Stimulated activated CD8-positive, alpha-beta memory T cell treated with anti-CD3 and anti-CD28 coated beads, Interleukin-12 subunit alpha, Interleukin-12 subunit beta, amount 100 ng/mL, for 24 hours (primary cell): ENCODE results near the gene KIF16B.

ENCODE experiments used
- DNase-seq: peaks from one replicate; pipeline ENCODE4 v3.0.0-alpha.2; 2020; ENCODE audit errors: extremely low read depth

KIF16B gene

DNA sequence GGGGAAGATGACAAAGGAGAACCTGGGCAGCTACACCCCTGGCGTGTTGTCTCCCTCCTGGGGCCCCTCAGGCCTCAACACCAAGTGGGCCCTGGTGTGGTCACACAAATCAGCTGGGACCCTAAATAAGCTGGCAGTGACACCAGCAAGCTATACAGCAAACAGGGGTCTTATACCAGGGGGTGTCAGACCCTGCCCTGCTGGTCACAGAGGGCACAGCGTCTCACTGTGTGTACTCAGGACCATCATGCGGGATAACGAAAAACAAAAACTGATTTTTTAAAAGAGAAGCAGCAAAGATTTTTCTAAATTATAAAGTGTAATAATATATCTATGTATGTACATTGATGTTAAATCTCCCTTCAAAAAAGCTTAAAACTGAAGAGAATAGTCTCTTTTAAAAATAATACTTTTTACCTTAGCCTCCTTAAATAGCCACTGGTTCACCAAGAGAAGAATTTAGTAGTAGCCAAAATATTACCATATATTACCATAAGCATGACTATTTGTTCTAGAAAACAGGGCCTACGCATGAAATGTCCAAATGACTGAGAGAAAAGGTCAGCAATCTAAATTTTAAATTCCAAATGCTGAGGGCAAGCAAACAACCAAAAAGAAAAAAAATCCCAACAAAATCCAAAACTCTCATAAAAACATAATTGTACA is 220.4 kb downstream of the KIF16B start:
- no peak for DNase-seq

DNA sequence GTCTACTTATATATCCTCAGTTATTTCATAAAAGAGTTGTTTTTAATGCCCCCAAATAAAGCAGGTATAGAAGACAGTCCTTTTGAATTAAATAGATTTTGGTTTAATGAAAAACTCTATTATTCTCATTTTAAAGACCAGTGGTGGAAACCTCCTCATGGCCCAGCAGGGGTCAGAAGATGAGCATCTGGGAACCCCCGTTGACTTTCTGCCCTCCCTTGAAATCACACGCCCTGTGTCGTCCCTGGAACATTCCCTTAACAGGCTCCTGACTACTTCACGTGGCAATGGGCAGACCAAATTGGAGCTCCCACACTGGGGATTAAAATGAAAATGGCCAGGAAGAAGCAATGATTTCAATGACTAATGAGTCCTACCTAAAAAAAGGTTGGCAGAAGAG is 220.9 kb downstream of the KIF16B start:
- DNase-seq = no peak

DNA sequence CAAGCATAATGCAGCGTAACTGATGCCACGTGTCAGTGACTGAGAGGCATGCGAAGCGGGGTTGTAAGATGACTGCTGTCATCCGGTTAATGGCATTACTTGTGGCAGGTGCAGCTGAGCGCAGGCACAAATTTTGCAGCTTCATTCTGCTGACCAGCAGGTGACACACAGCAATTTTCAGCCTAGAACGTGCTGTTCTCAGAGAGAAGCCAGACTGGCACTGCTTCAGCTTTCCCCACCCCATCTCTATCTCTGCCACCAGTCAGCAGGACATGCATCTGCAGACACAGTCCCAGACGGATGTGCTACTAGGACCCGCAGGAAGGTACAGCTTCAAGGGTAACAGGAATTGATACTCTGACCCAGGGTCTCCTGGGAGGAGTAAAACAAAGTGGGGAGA is 221.8 kb downstream of the KIF16B start:
- DNase-seq = no peak

DNA sequence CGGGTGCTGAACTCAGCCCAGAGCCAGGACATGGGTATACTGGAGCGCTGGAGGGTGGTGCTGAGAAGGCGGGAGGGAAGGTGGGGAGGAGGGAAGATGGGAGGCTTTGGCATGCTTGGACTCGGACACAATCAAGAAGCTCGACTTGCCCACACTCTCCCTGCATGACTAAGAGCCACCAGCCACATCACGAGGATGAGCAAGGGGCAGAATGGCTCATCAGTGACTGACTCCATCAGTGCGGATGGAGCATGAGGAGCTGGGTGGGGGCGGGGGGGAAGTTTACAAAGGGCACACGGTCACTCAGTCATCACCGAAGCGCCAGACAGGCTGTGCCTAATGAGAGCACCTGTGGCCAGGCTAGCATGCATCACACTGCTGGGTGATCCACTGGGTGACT is 222.8 kb downstream of the KIF16B start:
- DNase-seq = no peak

DNA sequence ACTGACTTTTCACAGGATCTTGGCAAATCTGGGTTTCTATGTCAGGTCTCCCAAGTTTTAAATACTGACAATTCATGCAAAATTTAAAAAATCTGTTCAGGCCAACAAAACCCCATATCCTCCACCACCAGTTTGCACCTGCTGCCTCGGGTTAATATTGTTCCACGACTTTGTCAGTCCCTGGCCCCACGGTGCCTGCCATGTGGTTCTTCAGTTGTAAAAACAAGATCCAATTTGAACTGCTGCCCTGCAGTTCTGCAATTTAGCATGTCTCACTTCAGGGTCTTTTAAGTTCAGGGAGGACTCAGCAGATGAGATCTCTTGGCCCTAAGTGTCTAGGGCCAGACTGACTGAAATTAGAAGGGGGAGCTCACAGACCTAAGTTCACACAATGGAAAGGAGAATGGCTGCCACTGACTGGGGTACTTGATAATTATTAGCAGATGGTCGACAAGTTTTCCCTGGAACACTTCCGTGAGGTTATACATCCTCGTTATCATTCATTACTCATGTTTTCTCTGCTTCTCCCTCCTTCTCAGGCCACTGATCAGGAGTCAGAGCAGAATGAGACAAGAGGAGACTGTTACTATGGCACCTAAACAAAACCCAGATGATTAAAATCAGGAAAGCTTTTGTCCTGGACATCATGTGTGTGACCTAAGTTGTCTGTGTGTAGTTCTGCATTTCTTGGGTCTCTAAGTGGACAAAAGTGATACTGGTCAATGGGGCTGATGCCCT is 223.6 kb downstream of the KIF16B start:
- DNase-seq = no peak

DNA sequence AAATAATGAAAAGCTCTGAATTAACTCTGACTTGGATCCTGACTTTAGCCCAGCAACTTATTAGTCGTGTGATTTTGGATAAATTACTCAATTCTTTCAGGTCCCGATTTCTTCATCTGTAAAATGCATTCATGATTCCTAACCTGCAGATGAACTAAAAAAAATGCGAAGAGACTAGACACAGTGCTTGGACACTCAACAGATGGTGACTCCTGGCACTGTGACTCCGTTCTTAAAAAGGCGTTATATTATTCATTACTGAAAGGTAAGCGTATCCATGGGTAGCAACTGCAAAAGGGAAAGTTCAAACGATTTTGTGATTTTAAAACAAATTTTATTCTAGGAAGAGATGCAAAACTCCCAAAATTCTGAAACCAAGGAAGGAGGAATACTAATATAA is 226.3 kb downstream of the KIF16B start:
- DNase-seq = no peak

DNA sequence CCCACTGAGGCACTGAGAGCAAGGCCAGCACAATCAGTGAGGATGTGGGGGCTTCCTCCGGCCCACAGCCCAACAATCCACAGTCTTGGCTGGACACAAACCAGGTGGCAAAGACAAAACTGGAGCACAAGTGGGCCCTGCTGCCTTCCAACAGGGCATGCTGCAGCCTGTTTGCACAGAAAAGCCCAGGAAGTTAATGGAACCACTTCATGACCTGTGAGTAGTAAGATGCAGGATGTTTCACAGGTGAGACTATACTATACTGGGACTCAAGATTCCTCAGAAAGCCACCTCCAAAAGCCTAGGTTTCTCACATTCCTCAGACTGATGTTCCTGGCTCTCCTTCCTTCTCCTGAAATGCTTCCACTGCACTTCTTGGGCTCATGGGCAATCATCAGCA is 235.5 kb downstream of the KIF16B start:
- no peak for DNase-seq

DNA sequence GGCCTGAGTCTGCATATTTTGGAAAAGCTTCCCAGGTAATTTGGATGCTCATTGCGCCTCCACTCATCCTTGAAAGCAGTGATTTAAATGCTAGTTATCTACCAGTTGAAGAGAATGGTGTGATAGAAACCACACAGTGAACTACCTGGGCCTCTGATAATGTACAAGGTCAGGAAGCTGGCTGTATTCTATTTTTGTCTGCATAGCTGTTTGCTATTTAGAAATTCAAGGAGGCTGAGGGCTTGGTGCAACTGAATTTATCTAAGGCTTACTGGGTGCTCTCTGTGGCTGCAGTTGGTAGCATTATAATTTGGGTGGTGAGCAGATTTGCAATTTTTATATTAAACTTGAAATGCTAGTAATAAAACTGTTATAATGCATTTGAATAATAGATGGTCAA is 245.6 kb downstream of the KIF16B start:
- no peak for DNase-seq

DNA sequence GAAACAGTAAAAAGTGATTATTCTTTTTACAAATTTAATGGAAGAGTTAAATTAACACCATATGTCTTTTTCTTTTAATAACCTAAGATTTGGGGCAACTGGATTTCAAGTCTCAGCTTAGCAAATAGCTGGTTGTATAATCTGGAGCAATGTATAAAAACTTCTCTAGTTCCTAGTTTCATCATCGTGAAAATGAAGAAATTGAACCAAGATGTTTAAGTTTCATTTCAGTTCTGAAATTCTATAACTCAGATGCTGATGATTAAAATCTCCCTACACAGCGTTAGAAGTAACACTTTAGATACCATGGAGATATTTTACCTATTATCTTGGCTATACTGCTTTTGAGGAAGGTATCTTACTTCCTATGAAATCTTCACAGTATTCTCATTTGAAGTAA is 252.0 kb downstream of the KIF16B start:
- DNase-seq = no peak

DNA sequence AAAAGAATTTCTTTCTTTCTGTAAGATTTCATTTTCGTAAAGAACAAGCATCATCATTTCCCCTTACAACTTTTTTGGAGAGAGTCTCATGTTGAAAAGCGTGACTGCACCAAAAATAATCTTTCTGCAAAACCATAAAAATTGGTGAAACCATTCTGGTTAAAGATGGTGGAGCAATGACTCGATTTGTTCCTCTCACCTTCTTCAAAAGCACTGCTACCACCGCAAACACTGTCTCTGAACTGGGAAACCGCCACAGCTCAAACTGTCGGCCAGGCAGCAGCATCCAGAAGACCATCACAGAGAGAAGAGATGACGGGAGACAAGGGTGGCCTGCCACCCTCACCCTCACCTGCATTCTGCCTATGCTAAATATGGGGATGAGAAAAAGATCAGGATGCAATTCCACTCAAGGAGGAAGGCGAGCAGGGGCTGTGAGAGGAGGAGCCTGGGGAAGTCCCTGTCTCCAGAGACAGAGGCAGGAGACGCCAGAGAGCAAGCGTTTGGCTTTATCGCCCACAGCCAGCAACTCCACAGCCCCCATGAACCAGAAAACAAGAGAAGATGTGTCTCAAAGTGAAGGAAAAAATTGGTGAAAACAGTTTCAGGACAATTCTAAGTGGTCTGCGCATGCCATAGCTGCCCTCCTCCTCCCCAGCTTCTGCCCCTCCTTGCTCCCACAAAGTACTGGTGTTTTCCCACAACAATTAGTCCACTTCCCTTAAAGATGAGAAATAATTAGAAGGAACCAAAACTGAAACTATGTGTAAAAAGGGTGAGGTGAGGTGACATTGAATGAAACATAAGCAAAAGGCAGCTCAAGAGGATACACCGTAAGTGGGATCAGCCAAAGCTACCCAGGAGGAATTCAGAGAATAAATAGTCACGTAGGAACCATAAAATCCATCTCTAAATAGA is 255.5 kb downstream of the KIF16B start:
- DNase-seq = no peak

DNA sequence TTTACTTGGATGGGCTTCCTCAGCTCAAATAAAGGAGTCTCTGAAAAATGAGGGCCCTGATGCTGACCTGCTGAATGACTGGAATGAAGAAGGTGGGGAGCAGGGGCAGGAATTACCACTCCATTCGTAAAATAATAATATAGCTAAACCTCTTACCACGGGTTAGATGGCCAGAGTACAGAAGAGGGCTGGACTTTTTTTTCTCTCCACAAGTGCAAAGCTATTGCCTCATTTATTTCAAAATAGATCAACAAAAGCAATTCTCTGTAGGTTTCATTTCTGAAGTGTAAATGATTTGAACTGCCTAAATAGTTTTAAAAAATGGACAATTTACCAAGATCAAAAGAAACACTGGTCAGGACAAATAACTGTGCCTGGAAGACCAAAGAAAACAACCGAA is 256.7 kb downstream of the KIF16B start:
- no peak for DNase-seq

DNA sequence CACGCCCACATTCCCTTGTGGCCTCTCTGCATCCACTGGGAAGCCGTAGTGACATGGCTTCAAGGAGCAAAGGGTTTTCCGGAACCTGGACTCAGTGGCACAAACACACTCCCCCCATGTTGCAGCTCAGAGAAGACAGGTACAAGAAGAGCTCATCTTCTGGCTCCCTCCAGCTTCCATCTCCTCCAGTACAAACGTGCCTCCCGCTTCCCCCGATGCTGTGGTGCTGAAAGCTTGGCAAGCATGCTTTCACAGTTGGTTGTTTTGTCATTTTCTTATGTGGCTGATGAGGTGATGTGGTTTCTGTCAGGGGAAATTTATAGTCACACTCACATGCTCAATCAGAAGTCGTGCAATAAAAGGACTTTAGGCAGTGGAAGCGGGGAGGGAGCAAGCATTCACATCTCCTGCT is 258.5 kb downstream of the KIF16B start:
- DNase-seq = no peak

DNA sequence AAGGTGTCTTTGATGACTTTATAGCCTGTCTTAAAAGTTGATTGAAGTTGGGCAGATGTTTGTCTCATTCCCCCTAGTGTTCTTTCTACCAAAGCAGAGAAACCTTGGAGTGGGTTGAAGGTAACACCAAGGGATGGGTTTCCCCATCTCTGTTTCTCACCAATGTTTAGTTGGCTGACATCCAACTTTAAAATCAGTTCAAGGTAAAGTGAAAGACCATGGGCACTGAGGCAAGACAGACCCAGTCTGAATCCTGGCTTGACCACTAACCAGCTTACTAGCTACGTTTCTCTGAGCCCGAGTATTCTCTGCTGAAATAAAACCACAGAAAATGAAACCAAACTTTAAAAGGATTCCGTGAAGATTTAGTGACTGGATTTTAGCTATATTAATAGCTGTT is 258.9 kb downstream of the KIF16B start:
- DNase-seq = no peak

DNA sequence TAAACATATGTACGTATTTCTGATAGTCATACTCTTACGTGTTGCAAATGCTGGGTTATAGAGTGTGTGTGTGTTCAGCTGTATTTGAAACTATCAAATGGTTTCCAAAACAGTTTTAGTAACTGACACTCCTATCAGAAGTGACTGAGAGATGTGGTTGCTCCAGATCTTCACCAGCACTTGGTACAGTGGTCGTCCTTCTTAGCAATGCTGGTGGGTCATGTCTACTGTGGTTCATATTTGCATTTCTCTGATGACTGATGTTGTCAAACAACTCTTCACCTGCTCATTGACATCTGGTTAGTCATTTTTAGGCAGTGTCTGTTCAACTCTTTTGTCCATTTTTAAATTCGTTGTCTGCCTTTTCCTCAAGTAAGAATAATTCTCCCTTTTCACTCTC is 259.3 kb downstream of the KIF16B start:
- no peak for DNase-seq

DNA sequence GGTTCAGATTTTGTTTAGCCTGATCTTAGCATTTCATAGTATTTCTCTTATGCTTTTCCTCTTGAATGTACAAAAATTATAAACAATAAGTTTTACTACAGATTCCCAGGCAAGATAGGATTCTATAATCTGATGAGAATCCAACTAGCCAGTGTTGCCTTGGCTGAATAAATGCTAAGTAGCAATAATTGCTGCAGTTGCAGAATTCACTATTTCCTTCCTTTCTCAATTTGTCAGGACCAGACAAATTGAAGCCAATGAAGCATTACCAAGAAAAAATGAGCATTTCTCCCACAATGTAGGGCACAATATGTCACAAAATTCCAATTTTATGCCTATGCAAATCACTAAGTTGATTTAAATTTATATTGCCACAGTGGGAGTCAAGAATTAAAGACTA is 260.2 kb downstream of the KIF16B start:
- DNase-seq = no peak

DNA sequence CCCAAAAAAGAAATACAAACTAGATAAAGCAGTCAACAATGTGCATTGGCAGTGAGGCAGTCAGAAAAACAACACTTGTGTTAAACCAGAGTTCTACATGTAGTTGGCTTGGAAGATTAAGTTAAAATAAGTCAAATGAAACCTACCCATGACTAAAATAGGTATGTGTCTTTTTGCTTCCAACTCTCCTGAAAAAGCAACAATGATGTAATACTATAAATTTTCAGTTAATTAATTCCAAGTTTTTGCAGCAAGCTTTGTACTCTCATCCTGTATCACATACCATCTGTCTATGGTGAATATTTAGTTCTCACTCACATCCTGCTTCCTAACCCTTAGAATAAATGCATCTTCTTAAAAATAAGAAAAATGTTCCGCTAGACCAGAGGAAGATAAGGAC is 261.5 kb downstream of the KIF16B start:
- no peak for DNase-seq

DNA sequence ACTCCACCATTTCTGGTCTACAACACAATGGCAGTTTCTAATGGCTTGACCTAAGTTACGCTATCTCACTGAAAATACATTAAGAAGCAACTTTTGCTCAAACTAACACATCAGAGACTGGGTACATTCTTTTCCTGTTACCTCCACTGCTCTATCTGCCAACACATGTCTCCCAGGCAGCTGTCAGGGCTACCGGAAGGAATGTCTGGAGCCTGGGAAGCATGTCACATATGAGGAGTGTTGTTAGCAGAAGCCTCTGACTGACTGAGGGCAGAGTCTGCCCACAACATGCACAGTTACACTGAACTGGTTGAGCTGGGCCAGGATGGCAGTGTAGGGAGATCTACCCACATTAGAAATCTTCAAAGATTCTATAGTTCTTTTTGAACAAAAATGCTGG is 264.5 kb downstream of the KIF16B start:
- DNase-seq = no peak

DNA sequence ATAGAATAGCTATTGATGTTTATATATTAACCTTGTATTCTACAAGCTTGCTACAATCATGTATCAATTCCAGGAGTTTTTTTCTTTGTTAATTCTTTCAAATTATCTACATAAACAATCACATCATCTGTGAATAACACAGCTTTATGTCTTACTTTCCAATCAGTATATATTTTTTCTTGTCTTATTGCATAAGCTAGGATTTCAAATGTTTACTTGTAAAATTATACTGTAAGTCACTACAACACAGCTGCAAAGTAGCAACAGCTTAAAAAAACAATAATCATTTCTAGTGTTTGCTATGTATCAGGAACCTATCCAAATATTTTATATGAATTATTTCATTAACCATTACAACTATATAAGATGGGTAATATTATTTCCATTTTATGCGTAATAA is 270.4 kb downstream of the KIF16B start:
- DNase-seq = no peak

DNA sequence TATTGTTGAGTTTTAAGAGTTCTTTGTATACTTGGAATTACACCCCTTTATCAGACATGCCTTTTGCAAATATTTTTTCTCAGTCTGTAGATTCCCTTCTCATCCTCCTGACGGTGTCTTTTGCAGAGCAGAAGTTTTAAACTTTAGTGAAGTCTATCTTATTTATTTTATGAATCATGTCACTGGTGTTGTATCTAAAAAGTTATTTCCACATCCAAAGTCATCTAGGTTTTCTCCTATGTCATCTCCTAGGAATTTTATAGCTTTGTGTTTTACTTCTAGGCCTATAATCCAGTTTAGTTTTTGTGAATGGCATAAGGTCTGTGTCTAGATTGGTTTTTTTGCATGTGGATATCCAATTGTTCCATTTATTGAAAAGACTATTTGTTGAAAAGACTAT is 271.3 kb downstream of the KIF16B start:
- no peak for DNase-seq

DNA sequence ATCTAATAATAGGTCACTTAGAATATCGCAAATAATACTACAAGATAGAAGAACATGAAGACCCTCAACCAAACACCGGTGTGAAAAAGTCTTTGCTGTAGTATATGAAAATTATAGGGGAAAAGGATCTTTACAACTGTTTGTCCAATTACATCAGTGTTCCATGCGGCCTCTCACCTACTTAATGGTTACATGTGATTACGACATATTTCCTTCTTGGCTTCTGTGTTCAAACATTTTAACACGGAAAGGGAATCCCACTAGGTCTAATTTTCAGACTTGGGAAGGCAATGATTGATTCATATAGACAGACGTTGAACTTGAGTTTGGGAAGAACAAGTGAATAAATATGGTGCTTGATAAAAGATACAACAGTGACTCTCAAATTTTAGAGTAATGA is 273.4 kb downstream of the KIF16B start:
- DNase-seq = no peak

DNA sequence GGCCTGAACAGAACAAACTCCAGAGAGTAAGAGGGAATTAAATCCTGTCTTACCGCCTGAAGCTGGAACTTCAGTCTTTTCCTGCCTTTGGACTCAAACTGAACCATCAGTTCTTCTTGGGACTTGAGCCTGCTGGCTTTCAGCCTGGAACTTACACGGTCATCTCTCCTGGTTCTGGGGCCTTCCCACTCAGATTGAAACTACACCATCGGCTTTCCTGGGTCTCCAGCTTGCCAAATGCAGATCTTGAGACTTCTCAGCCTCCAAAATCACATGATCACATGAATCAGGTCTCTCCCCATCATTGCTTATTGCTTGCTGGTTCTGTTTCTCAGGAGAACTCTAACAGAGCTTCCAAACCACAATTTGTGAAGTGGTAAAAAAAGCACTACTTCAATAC is 276.3 kb downstream of the KIF16B start:
- DNase-seq = no peak

DNA sequence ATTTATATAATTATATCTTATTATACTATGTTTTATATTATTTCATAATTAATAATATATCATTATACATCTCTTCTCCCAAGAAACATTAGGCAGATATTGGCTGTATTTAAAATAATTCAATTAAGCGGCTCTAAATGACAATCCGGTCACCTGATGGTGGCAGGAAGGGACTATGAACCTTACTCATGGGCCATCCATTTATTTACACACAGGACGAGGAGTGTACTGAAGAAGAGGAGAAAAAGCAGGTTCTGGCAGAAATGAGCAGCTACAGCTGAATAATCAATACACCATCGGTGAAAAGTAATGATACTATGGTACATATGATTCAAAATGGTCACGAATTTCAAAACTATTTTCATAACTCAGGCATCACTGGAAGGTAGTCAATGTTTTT is 277.7 kb downstream of the KIF16B start:
- DNase-seq = no peak

DNA sequence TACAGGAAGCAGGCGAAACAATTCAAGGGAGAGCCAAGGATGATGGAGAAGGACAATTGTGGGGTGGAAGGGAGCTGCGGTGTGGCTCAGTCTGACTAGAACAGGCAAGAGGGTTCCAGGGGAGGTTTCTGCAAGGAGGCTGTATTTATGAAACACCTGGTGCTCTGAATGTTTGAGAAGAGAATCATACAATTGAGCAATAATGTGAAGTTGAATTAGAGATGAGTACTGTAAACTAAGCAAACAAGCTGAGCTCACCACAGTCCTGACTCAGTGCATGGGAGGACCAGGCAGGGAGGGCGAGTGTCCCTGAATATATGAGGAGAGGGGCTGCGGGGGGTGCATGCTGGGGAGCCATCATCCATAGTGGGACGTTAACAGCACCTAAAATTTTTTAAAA is 279.7 kb downstream of the KIF16B start:
- DNase-seq = no peak
